ENCODE results near the gene NLRC5.

GRCh38 chr16:57062329-57062728 is 73.0 kb downstream of the NLRC5 start:
- TF ChIP-seq CTCF (IDR thresholded peaks at IDR 0.05; ENCODE audit: low read length) (no peak), EZH2 (optimal IDR thresholded peaks at IDR 0.05; ENCODE audit: low read depth, low read length) (no peak)
